SK-N-SH (cell line): Measurements from ENCODE around the gene NEURL3. TPM values are rescaled to one million over a fixed set of nuclear protein-coding genes. Genes with fewer than 3 reads are reported as not detected.

Source experiments
- CTCF ChIA-PET: fragments of 300-600, 350-600 bp; formaldehyde crosslinking; extraction: SDS; loops from one replicate; lab custom pipeline; 2021; lab: Yijun Ruan, JAX
- POLR2A ChIA-PET: fragments of 350-600 bp; sonication (Branson Sonifier 250); formaldehyde crosslinking; extraction: SDS; loops from one replicate; lab custom pipeline; 2020; ENCODE audit warnings: antibody characterized with exemption, inconsistent platforms; lab: Yijun Ruan, JAX
- DNase-seq: peaks from one replicate; pipeline ENCODE4 v3.0.0; 2012
- H2AFZ ChIP-seq: fragments of 200-600 bp; sonication (generic); 2 replicates; pipeline ENCODE4 v1.8.1; 2016; ENCODE audit warnings: antibody characterized with exemption, mild to moderate bottlenecking, low read depth
- H3F3A ChIP-seq: fragments of 200-600 bp; sonication (generic); replicated peaks from 2 replicates; pipeline ENCODE3; 2016; ENCODE audit warnings: antibody characterized with exemption, mild to moderate bottlenecking; ENCODE audit not compliant: insufficient read depth
- H3K27ac ChIP-seq, 2 experiments: fragments of 200-500 bp in 1 of 2; fragments of 200-600 bp in 1 of 2; sonication (Bioruptor generic) in 1 of 2; sonication (generic), shearing (Covaris generic) in 1 of 2; 2 replicates each; pipeline versions ENCODE4 v1.5.1 to v1.6.1; 2014 to 2016; ENCODE audit warnings: low read depth in 2 of 2, inconsistent platforms in 1 of 2, low read length in 1 of 2, mild to moderate bottlenecking in 1 of 2, mixed read lengths in 1 of 2
- H3K27me3 ChIP-seq: fragments of 200-600 bp; sonication (generic), shearing (Covaris generic); 2 replicates; pipeline ENCODE4 v1.6.1; 2016; ENCODE audit warnings: mixed run types; ENCODE audit not compliant: insufficient read depth
- H3K36me3 ChIP-seq, 2 experiments: fragments of 200-500 bp in 1 of 2; fragments of 200-600 bp in 1 of 2; sonication (Bioruptor generic) in 1 of 2; sonication (generic) in 1 of 2; replicated peaks in 1 of 2; 2 replicates each; pipeline versions ENCODE3 to v1.5.1; 2014 to 2016; ENCODE audit warnings: low read length in 1 of 2, mild to moderate bottlenecking in 1 of 2; ENCODE audit not compliant: insufficient read depth in 2 of 2, control insufficient read depth in 1 of 2
- H3K4me1 ChIP-seq, 2 experiments: fragments of 200-500 bp in 1 of 2; fragments of 200-600 bp in 1 of 2; sonication (Bioruptor generic) in 1 of 2; sonication (generic), shearing (Covaris generic) in 1 of 2; 2 replicates each; pipeline versions ENCODE4 v1.5.1 to v1.6.1; 2014 to 2016; ENCODE audit warnings: low read depth in 1 of 2, low read length in 1 of 2, mixed run types in 1 of 2; ENCODE audit not compliant: insufficient read depth in 2 of 2, control insufficient read depth in 1 of 2
- H3K4me2 ChIP-seq: fragments of 200-600 bp; sonication (generic), shearing (Covaris generic); 2 replicates; pipeline ENCODE4 v1.6.1; 2017; ENCODE audit warnings: mixed run types
- H3K4me3 ChIP-seq, 2 experiments: fragments of 200-500 bp in 1 of 2; fragments of 200-600 bp in 1 of 2; sonication (Bioruptor generic) in 1 of 2; sonication (generic), shearing (Covaris generic) in 1 of 2; 2 replicates each; pipeline versions ENCODE4 v1.5.1 to v1.8.1; 2014 to 2016; ENCODE audit warnings: low read depth in 2 of 2, inconsistent platforms in 1 of 2, low read length in 1 of 2, mild to moderate bottlenecking in 1 of 2, mixed read lengths in 1 of 2, moderate library complexity in 1 of 2
- H3K79me2 ChIP-seq: fragments of 200-600 bp; sonication (generic); 2 replicates; pipeline ENCODE4 v1.8.1; 2017; ENCODE audit warnings: mild to moderate bottlenecking; ENCODE audit not compliant: insufficient read depth
- H3K9ac ChIP-seq: fragments of 200-600 bp; sonication (generic); 2 replicates; pipeline ENCODE4 v1.6.1; 2017; ENCODE audit warnings: mixed run types
- H3K9me2 ChIP-seq: fragments of 200-600 bp; sonication (generic); 2 replicates; pipeline ENCODE4 v1.6.1; 2017; ENCODE audit warnings: mixed run types
- H3K9me3 ChIP-seq: fragments of 200-600 bp; sonication (generic); 2 replicates; pipeline ENCODE4 v1.6.1; 2017; ENCODE audit warnings: mixed run types, mild to moderate bottlenecking, moderate library complexity
- H4K20me1 ChIP-seq: fragments of 200-600 bp; sonication (generic); 2 replicates; pipeline ENCODE4 v1.6.1; 2017; ENCODE audit warnings: mild to moderate bottlenecking, mixed run types; ENCODE audit not compliant: insufficient read depth
- EP300 ChIP-seq, 2 experiments: IDR thresholded peaks; 2 replicates each; pipeline versions ENCODE4 v1.4.0 to v1.6.1; 2012; ENCODE audit warnings: borderline replicate concordance in 1 of 2, low read depth in 1 of 2, low read length in 1 of 2
- FOSL2 ChIP-seq: IDR thresholded peaks from 2 replicates; pipeline ENCODE4 v1.4.0; 2012; ENCODE audit warnings: low read depth, mild to moderate bottlenecking, moderate library complexity, borderline replicate concordance
- FOXJ3 ChIP-seq: sonication (generic); formaldehyde crosslinking; IDR thresholded peaks from 2 replicates; pipeline ENCODE4 v1.5.1; 2020; ENCODE audit warnings: mild to moderate bottlenecking, missing genetic modification reagents
- GABPA ChIP-seq: IDR thresholded peaks from 2 replicates; pipeline ENCODE4 v1.4.0; 2012; ENCODE audit warnings: low read depth, mild to moderate bottlenecking
- GATA2 ChIP-seq: sonication (generic); formaldehyde crosslinking; IDR thresholded peaks from 2 replicates; pipeline ENCODE4 v1.5.0; 2020; ENCODE audit warnings: mild to moderate bottlenecking, missing genetic modification reagents
- JUND ChIP-seq: IDR thresholded peaks from 2 replicates; pipeline ENCODE4 v1.4.0; 2012
- NRF1 ChIP-seq: IDR thresholded peaks from 2 replicates; pipeline ENCODE4 v1.6.1; 2012; ENCODE audit warnings: low read depth, mild to moderate bottlenecking, low read length
- POLR2AphosphoS5 ChIP-seq: IDR thresholded peaks from 2 replicates; pipeline ENCODE4 v1.6.1; 2012; ENCODE audit warnings: low read depth, low read length
- RAD21 ChIP-seq: IDR thresholded peaks from 2 replicates; pipeline ENCODE4 v1.6.1; 2012; ENCODE audit warnings: mild to moderate bottlenecking, low read length
- RFX5 ChIP-seq: IDR thresholded peaks from 2 replicates; pipeline ENCODE4 v1.6.1; 2012; ENCODE audit warnings: mild to moderate bottlenecking, improper control_type of control experiment, low read length
- RXRA ChIP-seq: IDR thresholded peaks from 2 replicates; pipeline ENCODE4 v1.4.0; 2012; ENCODE audit warnings: low read depth, mild to moderate bottlenecking, borderline replicate concordance
- SIN3A ChIP-seq: IDR thresholded peaks from 2 replicates; pipeline ENCODE4 v1.6.1; 2012; ENCODE audit warnings: low read depth, mild to moderate bottlenecking, low read length, moderate library complexity, borderline replicate concordance
- SMC3 ChIP-seq: IDR thresholded peaks from 2 replicates; pipeline ENCODE4 v1.6.1; 2012; ENCODE audit warnings: low read depth, low read length, improper control_type of control experiment
- YY1 ChIP-seq: IDR thresholded peaks from 2 replicates; pipeline ENCODE4 v1.4.0; 2012; ENCODE audit warnings: low read depth, mild to moderate bottlenecking
- WGBS: methylation state at CpG from one replicate; pipeline ENCODE4 v1.1.6; 2017; ENCODE audit warnings: low lambda C conversion rate; 5-methylcytosine and 5-hydroxymethylcytosine counted together
- polyA plus RNA-seq, 3 experiments: library from polyadenylated mRNA; depleted of rRNA; stranded (reverse); fragments of >200 nt; gene quantifications; 2 replicates each; pipeline ENCODE4 v1.2.3, GENCODE V29; 2012
- TF ChIP-seq, protein P1 (sequence below): fragments of 200-600 bp; sonication (generic); IDR thresholded peaks from 2 replicates; pipeline ENCODE4 v1.6.1; 2017; ENCODE audit warnings: antibody characterized with exemption, mild to moderate bottlenecking, moderate library complexity
- TF ChIP-seq, protein P2 (sequence below): IDR thresholded peaks from 2 replicates; pipeline ENCODE4; 2012

NEURL3 gene
- polyA plus RNA-seq, 1 of the 3 experiments (the other 2 are of a cell fraction), result 0.08 TPM

DNA sequence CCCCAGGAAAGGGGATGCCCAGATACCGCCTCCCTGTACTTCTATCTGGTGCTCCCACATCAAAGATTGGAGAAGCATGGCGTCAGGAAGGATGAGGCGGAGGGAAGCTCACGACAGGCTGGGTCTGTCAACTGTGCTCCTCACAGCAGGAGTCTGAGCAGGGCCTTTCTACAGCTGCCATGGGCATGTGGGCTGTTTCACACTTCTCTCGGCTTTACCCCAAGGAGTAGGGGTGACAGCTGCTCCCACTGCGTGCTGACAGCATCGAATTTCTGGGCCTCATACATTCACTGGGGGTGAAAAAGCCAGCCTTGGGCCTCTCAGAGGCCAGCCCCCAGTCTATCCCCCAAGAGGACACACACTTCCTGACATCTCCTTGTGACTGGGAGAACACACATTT is 21.1 kb downstream of the NEURL3 start:
- Histone ChIP-seq H2AFZ (no peak overlapping the region), H3K36me3 (no peaks in the 10 kb centered on the region), H4K20me1 (no peaks in the 10 kb centered on the region), H3K9me3 (peaks cover 12% of the 10 kb centered on the region; the same call in 1 of the 2 replicates), H3K4me1 (no peaks in the 10 kb centered on the region), H3K9ac (no peak overlapping the region), H3K27me3 (no peaks in the 10 kb centered on the region; the same call in none of the 2 replicates), H3K4me2 (no peak overlapping the region), H3F3A (no peaks in the 10 kb centered on the region), H3K27ac (no peak overlapping the region), H3K9me2 (no peaks in the 10 kb centered on the region), H3K4me3 (no peak overlapping the region), H3K79me2 (no peaks in the 10 kb centered on the region)
- 42% methylated on average over 5 of the region's 7 CpGs for WGBS
- ChIA-PET CTCF (interaction anchor here (1.1 to 1.9 kb wide), 3 partner anchors 10 to 77 kb away, joined by 6 to 9 read pairs (median 7); no protein-coding TSS in a partner anchor), POLR2A (no interaction called here)
- TF ChIP-seq NRF1 (no peak), RXRA (no peak), SMC3 (no peak), SIN3A (no peak), YY1 (no peak), GABPA (no peak), JUND (no peak), GATA2 (no peak)
- TF ChIP-seq, protein P1, sequence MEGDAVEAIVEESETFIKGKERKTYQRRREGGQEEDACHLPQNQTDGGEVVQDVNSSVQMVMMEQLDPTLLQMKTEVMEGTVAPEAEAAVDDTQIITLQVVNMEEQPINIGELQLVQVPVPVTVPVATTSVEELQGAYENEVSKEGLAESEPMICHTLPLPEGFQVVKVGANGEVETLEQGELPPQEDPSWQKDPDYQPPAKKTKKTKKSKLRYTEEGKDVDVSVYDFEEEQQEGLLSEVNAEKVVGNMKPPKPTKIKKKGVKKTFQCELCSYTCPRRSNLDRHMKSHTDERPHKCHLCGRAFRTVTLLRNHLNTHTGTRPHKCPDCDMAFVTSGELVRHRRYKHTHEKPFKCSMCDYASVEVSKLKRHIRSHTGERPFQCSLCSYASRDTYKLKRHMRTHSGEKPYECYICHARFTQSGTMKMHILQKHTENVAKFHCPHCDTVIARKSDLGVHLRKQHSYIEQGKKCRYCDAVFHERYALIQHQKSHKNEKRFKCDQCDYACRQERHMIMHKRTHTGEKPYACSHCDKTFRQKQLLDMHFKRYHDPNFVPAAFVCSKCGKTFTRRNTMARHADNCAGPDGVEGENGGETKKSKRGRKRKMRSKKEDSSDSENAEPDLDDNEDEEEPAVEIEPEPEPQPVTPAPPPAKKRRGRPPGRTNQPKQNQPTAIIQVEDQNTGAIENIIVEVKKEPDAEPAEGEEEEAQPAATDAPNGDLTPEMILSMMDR, result no peak
- no peak for DNase-seq

DNA sequence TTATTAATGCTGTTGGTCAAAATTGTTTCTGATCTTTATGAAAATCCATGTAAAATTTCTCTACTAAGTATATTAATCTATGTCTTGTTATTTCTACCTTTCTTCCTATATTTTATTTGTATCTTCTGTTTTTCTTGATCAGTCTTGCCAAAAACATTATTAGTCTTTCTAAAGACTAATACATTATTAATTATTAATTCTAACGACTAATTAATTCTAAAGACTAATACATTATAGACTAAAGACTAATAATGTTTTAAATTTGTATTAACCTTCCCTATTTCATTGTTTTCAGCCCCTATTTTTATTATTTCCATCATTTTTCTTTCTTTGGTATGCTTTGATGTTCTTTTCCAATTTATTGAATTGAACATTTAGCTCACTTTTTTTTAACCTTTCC is 27.7 kb downstream of the NEURL3 start:
- WGBS, result 0% methylated on average over 1 of the region's 1 CpG

More for the DNA sequence above, 27.7 kb downstream of the NEURL3 start:
- no peak overlapping the region for H3K4me2 ChIP-seq
- no peaks in the 10 kb centered on the region for H4K20me1 ChIP-seq
- POLR2A ChIA-PET, result no interaction called here
- no peak overlapping the region for H3K9ac ChIP-seq
- no peaks in the 10 kb centered on the region for H3K36me3 ChIP-seq
- H3K27me3 ChIP-seq, result no peaks in the 10 kb centered on the region; the same call in 1 of the 2 replicates
- no peak for TF ChIP-seq SIN3A
- no peak for TF ChIP-seq FOSL2
- no peak for TF ChIP-seq EP300 (IDR thresholded peaks at IDR 0.05; ENCODE audit: borderline replicate concordance in 1 of 2, low read depth in 1 of 2, low read length in 1 of 2)
- no peak for TF ChIP-seq RAD21
- no peak for TF ChIP-seq RFX5
- TF ChIP-seq RXRA, result no peak
- no peak for TF ChIP-seq POLR2AphosphoS5
- no peak for TF ChIP-seq JUND
- TF ChIP-seq FOXJ3 (CRISPR knock-in tag), result no peak
- TF ChIP-seq, protein P2, sequence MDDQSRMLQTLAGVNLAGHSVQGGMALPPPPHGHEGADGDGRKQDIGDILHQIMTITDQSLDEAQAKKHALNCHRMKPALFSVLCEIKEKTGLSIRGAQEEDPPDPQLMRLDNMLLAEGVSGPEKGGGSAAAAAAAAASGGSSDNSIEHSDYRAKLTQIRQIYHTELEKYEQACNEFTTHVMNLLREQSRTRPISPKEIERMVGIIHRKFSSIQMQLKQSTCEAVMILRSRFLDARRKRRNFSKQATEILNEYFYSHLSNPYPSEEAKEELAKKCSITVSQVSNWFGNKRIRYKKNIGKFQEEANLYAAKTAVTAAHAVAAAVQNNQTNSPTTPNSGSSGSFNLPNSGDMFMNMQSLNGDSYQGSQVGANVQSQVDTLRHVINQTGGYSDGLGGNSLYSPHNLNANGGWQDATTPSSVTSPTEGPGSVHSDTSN, result no peak
- DNase-seq, result no peak
- H3K27ac ChIP-seq, result no peak overlapping the region
- H3K4me3 ChIP-seq, result no peak overlapping the region
- H2AFZ ChIP-seq, result no peak overlapping the region
- H3K9me2 ChIP-seq, result no peaks in the 10 kb centered on the region
- peaks cover 12% of the 10 kb centered on the region; the same call in 1 of the 2 replicates for H3K9me3 ChIP-seq
- H3K79me2 ChIP-seq, result no peaks in the 10 kb centered on the region
- CTCF ChIA-PET, result interaction anchor here (1.1 to 1.7 kb wide), 2 partner anchors 32 to 70 kb away, joined by 4 to 6 read pairs; no protein-coding TSS in a partner anchor
- no peaks in the 10 kb centered on the region for H3F3A ChIP-seq
- H3K4me1 ChIP-seq, result no peaks in the 10 kb centered on the region
